ENCODE measurements around the gene TRMT1L.

The TRMT1L gene

GRCh38 chr1:185170291-185170848 is 13.6 kb upstream of the TRMT1L start:
- no peak overlapping the region; the same call in 1 of the 2 replicates for H3K4me2 ChIP-seq
- H3K27ac ChIP-seq = no peak overlapping the region
- peaks cover 10% of the 10 kb centered on the region for H3K4me1 ChIP-seq (ENCODE audit: low read depth, poor library complexity, severe bottlenecking)
- H3K4me3 ChIP-seq (IDR thresholded peaks at IDR 0.05; ENCODE audit: insufficient read depth, low read depth, low read length) = no peak overlapping the region
- peak; percentile 98 for TF ChIP-seq CTCF (conservative IDR thresholded peaks at IDR 0.05; ENCODE audit: low read depth, low read length)
- H2AFZ ChIP-seq (ENCODE audit: low read depth) = peak overlapping the region; percentile 21; the same call in 1 of the 2 replicates
- no peaks in the 10 kb centered on the region for H3K79me2 ChIP-seq (ENCODE audit: insufficient read depth, low read depth)
- H4K20me1 ChIP-seq (ENCODE audit: insufficient read depth) = no peaks in the 10 kb centered on the region
- H3K36me3 ChIP-seq (ENCODE audit: insufficient read depth) = no peaks in the 10 kb centered on the region
- no peaks in the 10 kb centered on the region for H3K27me3 ChIP-seq (ENCODE audit: insufficient read depth, low read depth)
- H3K9ac ChIP-seq = no peak overlapping the region

- H3K27me3 ChIP-seq (ENCODE audit: insufficient read depth, low read depth) = no peaks in the 10 kb centered on the region
- H3K36me3 ChIP-seq (ENCODE audit: insufficient read depth) = no peaks in the 10 kb centered on the region
- no peak overlapping the region for H3K4me3 ChIP-seq (IDR thresholded peaks at IDR 0.05; ENCODE audit: insufficient read depth, low read depth, low read length)
- no peak overlapping the region for H3K4me2 ChIP-seq
- peaks cover 26% of the 10 kb centered on the region for H3K4me1 ChIP-seq (ENCODE audit: low read depth, poor library complexity, severe bottlenecking)
- no peaks in the 10 kb centered on the region for H3K79me2 ChIP-seq (ENCODE audit: insufficient read depth, low read depth)
- no peak overlapping the region for H2AFZ ChIP-seq (ENCODE audit: low read depth)
- H3K9ac ChIP-seq = no peak overlapping the region
- no peaks in the 10 kb centered on the region for H4K20me1 ChIP-seq (ENCODE audit: insufficient read depth)
- no peak for TF ChIP-seq CTCF (conservative IDR thresholded peaks at IDR 0.05; ENCODE audit: low read depth, low read length)
- no peak overlapping the region for H3K27ac ChIP-seq
Observed at GRCh38 chr1:185166106-185166505, 9.4 kb upstream of the TRMT1L start.

- Histone ChIP-seq H4K20me1 (ENCODE audit: insufficient read depth) (no peaks in the 10 kb centered on the region), H3K9ac (no peak overlapping the region), H3K27ac (no peak overlapping the region), H3K4me1 (ENCODE audit: low read depth, poor library complexity, severe bottlenecking) (peaks cover 46% of the 10 kb centered on the region), H2AFZ (ENCODE audit: low read depth) (no peak overlapping the region), H3K36me3 (ENCODE audit: insufficient read depth) (no peaks in the 10 kb centered on the region), H3K79me2 (ENCODE audit: insufficient read depth, low read depth) (no peaks in the 10 kb centered on the region), H3K27me3 (ENCODE audit: insufficient read depth, low read depth) (no peaks in the 10 kb centered on the region), H3K4me3 (IDR thresholded peaks at IDR 0.05; ENCODE audit: insufficient read depth, low read depth, low read length) (no peak overlapping the region), H3K4me2 (peak overlapping the region; percentile 34; the same call in 1 of the 2 replicates)
- no peak for TF ChIP-seq CTCF (conservative IDR thresholded peaks at IDR 0.05; ENCODE audit: low read depth, low read length)
Observed at GRCh38 chr1:185162491-185162890, 5.7 kb upstream of the TRMT1L start.

- Histone ChIP-seq H3K27me3 (ENCODE audit: insufficient read depth, low read depth) (no peaks in the 10 kb centered on the region), H3K9ac (no peak overlapping the region), H4K20me1 (ENCODE audit: insufficient read depth) (no peaks in the 10 kb centered on the region), H3K36me3 (ENCODE audit: insufficient read depth) (no peaks in the 10 kb centered on the region), H3K27ac (no peak overlapping the region), H3K79me2 (ENCODE audit: insufficient read depth, low read depth) (no peaks in the 10 kb centered on the region), H3K4me3 (IDR thresholded peaks at IDR 0.05; ENCODE audit: insufficient read depth, low read depth, low read length) (no peak overlapping the region), H3K4me2 (peak overlapping the region; percentile 26; the same call in 1 of the 2 replicates), H2AFZ (ENCODE audit: low read depth) (no peak overlapping the region), H3K4me1 (ENCODE audit: low read depth, poor library complexity, severe bottlenecking) (peaks cover 52% of the 10 kb centered on the region)
- TF ChIP-seq CTCF (conservative IDR thresholded peaks at IDR 0.05; ENCODE audit: low read depth, low read length) = no peak
Observed at GRCh38 chr1:185159966-185160365, 3.2 kb upstream of the TRMT1L start.

Data from KMS-11 (cell line).